ENCODE results near the gene MRPL38.

Gene MRPL38

GRCh38 chr17:75904749-75905521 is at the start of gene MRPL38:
Gene MRPL38, minus strand, starts transcription at chr17:75904884. Its CDS starts 9 bp downstream, at chr17:75904875.
- Histone ChIP-seq H3K9me3 (ENCODE audit: severe bottlenecking) (no peaks in the 10 kb centered on the region), H3K36me3 (peaks cover 31% of the 10 kb centered on the region), H3K27me3 (ENCODE audit: insufficient read depth, low read depth, severe bottlenecking) (no peaks in the 10 kb centered on the region), H3K27ac (peak within 1 kb of the TSS; percentile 83), H3K4me3 (ENCODE audit: low read depth, low read length) (peak within 1 kb of the TSS; percentile 59)
- TF ChIP-seq CTCF (IDR thresholded peaks at IDR 0.05; ENCODE audit: low read depth, low read length) = peak; percentile 92
- DNase-seq = peak; percentile 99

- peaks cover 83% of the 10 kb centered on the region for H3K36me3 ChIP-seq
- no peaks in the 10 kb centered on the region for H3K27me3 ChIP-seq (ENCODE audit: insufficient read depth, low read depth, severe bottlenecking)
- no peak overlapping the region for H3K27ac ChIP-seq
- H3K9me3 ChIP-seq (ENCODE audit: severe bottlenecking) = no peaks in the 10 kb centered on the region
- H3K4me3 ChIP-seq (ENCODE audit: low read depth, low read length) = no peak overlapping the region
- TF ChIP-seq CTCF (IDR thresholded peaks at IDR 0.05; ENCODE audit: low read depth, low read length) = no peak
- no peak for DNase-seq
Measured at GRCh38 chr17:75950855-75951554, 46.3 kb upstream of the MRPL38 start.

GRCh38 chr17:75950421-75950820 is 45.7 kb upstream of the MRPL38 start:
- Histone ChIP-seq H3K9me3 (ENCODE audit: severe bottlenecking) (no peaks in the 10 kb centered on the region), H3K27me3 (ENCODE audit: insufficient read depth, low read depth, severe bottlenecking) (no peaks in the 10 kb centered on the region), H3K36me3 (peaks cover 79% of the 10 kb centered on the region), H3K4me3 (ENCODE audit: low read depth, low read length) (no peak overlapping the region), H3K27ac (no peak overlapping the region)
- no peak for DNase-seq
- TF ChIP-seq CTCF (IDR thresholded peaks at IDR 0.05; ENCODE audit: low read depth, low read length) = no peak

- Histone ChIP-seq H3K9me3 (ENCODE audit: severe bottlenecking) (no peaks in the 10 kb centered on the region), H3K36me3 (peaks cover 49% of the 10 kb centered on the region), H3K27ac (no peak overlapping the region), H3K4me3 (ENCODE audit: low read depth, low read length) (no peak overlapping the region), H3K27me3 (ENCODE audit: insufficient read depth, low read depth, severe bottlenecking) (no peaks in the 10 kb centered on the region)
- DNase-seq = no peak
- TF ChIP-seq CTCF (IDR thresholded peaks at IDR 0.05; ENCODE audit: low read depth, low read length) = no peak
Measured at GRCh38 chr17:75945211-75945610, 40.5 kb upstream of the MRPL38 start.

GRCh38 chr17:75943491-75943890 is 38.8 kb upstream of the MRPL38 start:
- DNase-seq = no peak
- no peak overlapping the region for H3K27ac ChIP-seq
- no peaks in the 10 kb centered on the region for H3K9me3 ChIP-seq (ENCODE audit: severe bottlenecking)
- no peak for TF ChIP-seq CTCF (IDR thresholded peaks at IDR 0.05; ENCODE audit: low read depth, low read length)
- peaks cover 34% of the 10 kb centered on the region for H3K36me3 ChIP-seq
- H3K4me3 ChIP-seq (ENCODE audit: low read depth, low read length) = no peak overlapping the region
- no peaks in the 10 kb centered on the region for H3K27me3 ChIP-seq (ENCODE audit: insufficient read depth, low read depth, severe bottlenecking)

Data from WERI-Rb-1 (cell line).